ENCODE measurements around the gene CGN.

DNA sequence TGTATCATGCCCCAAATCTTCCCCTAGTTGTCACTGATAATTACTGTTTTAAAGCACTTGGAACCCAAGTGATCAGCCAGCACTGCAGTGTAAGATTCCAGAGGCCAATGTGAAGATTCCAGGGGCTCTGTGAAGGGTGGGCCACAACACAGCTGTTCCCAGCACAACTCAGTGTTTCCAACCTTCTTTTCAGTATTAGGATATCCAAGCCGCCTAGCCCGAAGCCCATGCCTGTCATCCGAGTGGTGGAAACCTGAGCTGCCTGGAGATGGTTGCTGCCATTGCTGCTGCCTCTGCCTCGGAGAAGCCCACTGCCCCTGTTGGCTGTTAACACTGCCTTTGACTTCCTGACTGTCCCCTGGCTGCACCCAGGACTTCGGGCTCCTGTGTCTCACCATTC is 70.3 kb downstream of the CGN start:
- no peak for TF ChIP-seq TAF1 (IDR thresholded peaks at IDR 0.05; ENCODE audit: borderline replicate concordance, low read depth, low read length)
- TF ChIP-seq POLR2A (IDR thresholded peaks at IDR 0.05; ENCODE audit: low read depth, low read length): no peak

Measured in GM12892 (cell line).